ENCODE data around the gene RPE65.
"Not testable (repeated sequence)": the region's sequence is repeated elsewhere in the genome, so short reads cannot be mapped to it uniquely, and the experiment has no call there.

The RPE65 gene

DNA sequence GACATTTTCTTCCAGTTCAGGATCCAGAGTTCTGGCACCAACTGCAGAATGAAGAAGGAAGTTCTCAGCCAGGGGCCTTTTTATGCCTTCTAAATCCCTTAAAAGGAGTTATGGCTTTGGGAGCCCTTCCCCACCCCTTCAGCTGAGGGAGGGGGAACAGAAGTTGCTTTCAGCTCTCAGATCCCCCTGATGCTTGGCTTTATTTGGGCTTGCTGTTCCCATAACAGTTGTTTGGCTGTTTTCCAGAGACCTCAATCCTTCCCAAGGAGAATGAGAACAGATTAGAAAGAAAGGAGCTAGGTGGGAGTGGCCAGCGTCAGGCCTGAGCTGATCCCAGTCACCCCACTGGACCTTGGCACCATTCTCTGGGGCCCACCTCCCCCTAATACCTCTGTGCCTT lies at the start of gene RPE65:
Gene RPE65 (minus strand): TSS at position 54 of the 400 bp plus-strand sequence. CDS start 49 bp downstream, at position 5.
- no peak for DNase-seq

DNA sequence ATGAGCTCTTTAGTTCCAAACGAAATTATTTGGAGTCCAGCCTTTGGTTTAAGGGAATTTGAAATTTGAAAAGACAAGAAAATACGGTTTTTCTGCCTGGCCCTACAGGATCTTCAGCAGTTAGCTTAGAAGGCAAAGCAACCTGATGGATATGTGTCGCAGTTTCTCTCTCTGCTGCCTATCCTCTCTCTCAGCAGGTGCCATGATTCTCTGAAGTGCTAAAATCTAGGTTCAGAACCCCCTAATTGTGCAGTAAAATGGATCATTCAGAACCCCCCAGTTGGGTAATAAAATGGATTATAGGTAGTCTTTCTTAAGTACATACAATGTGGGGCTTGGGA lies 47.6 kb upstream of the RPE65 start:
- no peak for DNase-seq

DNA sequence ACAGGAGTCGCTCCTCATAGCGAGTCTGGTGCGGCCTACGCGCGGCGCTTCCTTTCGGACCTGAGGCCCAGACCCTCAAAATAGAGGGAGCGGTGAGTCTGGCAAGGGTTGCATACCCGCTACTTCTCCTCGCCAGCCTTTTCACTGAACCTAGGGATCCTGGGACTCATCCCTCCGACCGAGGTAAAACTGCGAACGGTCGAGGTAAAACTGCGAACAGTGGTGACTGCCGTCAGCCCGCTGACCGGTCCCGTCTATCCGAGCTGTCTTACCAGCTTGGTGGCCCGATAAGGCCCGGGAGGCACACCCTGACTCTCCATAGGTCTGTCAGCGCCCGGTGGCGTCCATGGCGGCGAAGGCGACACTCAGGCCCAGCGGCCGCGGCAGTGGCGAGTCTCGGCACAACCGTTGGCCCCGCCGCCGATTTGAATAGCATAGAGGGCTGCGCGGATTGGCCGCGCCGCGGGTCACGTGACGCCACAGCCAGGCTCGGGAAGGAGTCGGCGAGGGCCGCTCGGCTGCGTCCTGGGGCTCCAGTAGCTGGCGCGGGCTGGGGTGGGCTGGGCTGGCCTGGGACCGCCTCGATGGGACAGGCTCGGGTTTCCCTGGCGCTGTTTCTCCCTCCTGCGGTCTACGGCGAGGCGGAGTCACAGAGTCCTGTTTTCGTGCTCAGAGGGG lies 47.1 kb upstream of the RPE65 start, which contains the start of gene DEPDC1:
Gene DEPDC1 (minus strand): TSS at position 403 of the 678 bp plus-strand sequence. CDS start 83 bp downstream, at position 320.
- peak; percentile 81 for DNase-seq

DNA sequence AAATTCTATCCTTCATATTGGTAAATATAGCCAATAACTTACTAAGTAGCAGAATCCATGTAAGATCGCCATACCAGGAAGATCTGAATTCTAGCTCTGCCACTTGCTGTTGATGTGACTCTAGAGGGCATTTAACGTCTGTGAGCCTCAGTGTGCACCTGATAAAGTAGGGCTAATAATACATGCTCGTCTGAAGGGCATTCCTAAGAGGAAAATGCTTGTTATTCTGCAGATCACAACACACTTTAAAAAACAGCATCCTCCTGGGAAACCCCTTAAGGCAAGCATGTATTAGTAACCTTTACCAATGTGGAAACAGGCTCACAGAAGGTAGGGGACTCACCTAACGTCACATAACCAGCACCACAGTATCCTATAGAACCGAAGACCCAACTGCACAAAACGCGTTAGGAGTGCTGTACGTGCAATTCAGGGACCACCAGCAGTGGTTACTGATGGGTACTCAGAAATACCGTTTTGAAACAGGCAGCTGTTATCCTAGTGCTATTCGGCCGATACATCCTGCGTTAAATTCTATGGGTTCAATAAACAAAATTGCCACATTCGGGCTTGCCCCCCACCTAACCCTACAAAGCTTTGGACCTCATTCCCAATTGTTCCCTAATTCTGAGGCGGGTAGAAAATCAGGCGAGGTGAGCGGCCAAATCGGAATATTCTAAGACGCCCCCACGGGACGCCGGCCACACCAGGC lies 46.4 kb upstream of the RPE65 start:
- no peak for DNase-seq

DNA sequence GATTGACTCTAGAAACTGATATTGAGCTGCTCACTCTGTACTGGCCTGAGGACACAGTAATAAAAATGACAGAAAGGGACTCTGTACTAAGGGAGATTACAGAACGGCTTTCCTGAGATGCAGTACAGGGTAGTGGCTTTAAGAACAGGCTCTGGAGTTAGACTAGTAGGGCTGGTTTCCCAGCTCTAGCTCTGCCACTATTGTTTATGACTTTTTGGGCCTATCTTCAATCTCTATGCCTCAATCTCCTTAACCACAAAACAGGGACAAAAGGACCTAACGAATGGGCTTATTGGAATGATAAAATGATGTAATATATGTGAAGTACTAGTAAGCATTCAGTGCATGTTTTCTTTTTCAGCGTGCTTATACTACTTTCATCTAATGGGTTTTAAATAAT lies 45.8 kb upstream of the RPE65 start:
- no peak for DNase-seq

DNA sequence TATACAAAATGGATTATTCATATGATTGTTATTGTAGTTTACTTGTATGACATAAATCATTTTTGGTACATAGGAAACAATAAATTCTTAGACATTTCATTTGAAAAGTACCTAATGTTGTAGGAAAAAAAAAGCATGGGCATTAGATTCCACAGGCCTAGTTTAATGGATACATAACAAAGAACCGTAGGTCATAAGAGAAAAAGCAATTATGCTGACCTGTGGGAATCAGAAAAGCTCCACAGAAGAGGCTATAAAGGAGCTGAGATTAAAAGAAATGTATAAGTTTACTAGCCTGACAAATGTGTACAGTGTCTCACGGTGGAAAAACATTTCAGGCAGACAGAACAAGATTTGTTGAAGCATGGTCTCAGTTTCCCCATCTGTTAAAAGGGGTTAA lies 43.4 kb upstream of the RPE65 start:
- DNase-seq = no peak

DNA sequence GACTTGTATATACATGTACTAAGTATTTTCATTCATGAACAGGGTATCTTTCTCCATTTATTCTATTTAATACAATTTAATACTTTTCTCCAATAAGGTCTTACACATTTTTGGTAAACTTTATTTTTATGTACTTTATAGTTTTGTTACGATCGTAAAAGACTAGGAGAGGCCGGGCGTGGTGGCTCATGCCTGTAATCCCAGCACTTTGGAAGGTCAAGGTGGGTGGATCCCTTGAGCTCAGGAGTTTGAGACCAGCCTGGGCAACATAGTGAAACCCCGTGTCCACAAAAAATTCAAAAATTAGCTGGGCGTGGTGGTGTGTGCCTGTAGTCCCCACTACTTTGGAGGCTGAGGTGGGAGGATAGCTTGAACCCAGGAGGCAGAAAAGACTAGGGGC lies 42.5 kb upstream of the RPE65 start:
- not testable (repeated sequence) for DNase-seq

DNA sequence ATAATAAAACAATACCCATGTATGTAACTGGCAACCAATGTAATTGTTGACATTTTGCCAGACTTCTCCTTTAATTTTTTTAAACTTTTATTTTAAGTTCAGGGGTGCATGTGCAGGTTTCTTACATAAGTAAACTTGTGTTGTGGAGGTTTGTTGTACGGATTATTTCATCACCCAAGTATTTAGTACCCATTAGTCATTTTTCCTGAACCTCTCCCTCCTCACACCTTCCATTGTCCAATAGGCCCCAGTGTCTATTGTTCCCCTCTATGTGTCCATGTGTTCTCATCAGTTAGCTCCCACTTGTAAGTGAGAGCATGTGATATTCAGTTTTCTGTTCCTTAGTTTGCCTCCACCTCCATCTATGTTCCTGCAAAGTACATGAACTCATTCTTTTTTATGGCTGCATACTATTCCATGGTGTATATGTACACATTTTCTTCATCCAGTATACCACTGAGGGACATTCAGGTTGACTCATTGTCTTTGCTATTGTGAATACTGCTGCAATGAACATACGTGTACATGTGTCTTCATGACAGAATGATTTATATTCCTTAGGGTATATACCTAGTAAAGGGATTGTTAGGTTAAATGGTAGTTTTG lies 40.4 kb upstream of the RPE65 start:
- DNase-seq = no peak

DNA sequence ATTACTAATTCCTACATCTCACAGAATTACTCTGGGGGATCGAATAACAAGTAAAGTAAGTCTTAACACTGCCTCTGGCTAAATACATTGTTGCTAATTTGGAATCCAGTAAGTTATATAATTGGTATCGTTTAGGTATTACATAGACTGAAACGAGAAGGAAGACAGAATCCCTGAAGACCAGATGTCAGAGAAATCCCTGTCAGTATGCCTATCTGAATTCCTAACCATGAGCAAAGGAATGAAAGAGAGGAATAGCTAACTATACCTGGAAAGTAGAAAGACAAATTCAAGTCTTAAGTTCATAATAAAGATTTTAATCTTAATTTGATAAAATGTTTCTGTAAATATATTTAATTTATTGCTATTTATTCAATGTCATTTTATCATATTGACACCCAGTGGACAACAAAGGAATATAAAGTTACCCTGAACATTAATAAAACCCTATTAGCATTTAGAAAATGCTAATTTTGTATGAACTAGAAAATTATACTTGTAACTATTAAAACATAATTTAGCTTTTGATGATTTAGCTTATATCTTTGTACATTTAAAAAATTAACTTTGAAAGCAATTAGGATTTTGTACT lies 35.8 kb upstream of the RPE65 start:
- no peak for DNase-seq

DNA sequence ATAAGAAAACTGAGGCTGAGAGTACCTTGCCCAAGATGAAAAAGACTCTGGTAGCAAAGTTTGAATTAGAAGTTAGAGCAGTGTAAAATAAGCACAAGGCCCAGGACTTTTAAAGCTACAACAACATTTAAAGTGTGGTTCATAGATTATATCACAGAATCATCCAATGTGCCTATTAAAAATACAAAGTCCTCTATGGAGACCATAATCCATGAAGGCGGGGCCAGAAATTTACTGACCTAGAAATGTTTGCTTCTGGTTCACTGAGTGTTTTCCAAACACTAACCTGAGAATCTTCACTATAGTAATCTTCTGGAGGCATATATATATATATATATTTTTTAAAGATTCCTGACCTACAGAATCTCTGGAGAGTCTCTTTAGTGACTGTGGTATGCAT lies 34.9 kb upstream of the RPE65 start:
- DNase-seq = no peak

DNA sequence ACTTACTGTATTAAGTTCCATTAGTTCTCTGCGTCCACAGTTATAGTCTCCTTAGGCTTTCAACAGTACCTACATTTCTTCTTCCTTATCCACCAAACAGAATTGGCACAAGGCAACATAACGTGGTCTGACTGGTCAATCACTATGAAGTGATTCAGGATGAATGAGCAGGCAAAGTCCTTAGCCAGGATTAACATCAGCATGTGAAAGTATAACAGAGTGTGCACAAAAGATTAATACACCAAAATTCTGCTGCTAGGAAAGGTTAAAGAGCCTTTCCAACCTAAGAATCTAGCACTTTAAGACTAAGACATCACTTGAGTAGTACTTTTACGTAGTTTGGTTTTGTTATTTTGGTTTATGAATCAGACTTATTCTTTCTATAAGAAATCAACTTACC lies 31.3 kb upstream of the RPE65 start:
- DNase-seq = no peak

DNA sequence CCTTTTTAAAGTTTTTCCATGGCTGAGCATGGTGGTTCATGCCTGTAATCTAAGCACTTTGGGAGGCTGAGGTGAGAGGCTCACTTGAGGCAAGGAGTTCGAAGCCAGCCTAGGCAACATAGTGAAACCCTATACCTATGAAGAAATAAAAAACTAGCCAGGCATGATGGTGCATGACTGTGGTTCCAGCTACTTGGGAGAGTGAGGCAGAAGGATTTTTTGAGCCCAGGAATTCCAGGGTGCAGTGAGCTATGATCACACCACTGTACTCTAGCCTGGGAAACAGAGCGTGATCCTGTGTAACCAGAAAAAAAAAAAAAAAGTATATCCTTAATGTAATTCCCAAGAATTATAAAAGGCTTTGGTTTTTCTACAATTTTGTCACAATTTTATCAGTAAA lies 29.7 kb upstream of the RPE65 start:
- no peak for DNase-seq

DNA sequence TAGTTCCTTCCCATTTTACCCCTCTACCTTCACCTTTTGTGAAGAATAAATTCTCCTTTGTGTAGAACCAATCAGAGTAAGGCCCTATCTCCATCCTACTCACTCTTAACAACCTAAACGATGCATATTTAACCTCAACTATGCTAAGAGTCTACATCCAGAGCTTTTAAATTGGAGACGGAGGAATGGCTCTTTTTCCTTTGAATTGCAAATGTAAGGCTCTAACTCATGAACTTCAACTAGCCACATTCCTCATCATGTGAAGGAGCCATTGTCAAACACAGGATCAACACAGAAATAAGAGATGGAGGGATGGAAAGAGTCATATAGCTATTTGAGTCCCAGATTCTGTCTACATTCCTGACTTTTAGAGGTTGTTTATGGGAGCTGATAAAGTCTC lies 28.9 kb upstream of the RPE65 start:
- no peak for DNase-seq

DNA sequence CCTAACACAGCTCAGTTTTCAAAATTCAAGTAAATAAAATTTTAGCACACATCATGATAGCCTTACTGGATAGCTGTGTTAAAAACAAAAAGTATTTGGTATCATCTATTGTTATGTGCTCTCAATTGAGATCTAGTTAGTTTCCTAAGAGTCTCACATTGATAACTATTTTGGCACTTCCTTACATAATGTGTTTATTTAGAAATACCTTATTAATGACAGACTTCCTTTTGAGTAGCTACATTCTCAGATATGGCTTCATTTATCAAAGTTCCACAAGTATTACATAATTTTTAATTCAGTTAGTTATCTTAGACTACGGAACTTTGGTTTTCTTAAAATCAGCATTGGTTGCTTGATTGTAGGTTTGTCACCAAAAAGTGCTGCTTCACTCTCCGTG lies 26.9 kb upstream of the RPE65 start:
- not testable (repeated sequence) for DNase-seq

DNA sequence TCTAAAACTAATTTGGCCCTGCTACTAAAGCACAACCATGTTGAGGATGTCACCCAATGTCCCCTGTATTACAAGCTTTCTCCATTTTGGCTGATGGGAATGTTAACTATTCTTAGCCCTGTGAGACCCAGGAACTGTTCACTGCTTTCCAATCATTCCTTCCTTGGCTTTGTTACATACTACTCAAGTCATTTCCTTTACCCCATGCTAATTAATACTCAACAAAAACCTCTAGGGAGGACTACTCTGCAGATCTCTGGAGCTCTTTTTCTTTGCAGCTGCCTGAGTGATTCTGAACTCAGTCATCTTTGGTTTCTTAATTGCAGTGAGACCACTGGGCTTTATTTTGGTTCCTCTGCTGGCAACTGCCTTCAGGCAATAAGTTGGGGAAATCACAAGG lies 23.3 kb upstream of the RPE65 start:
- DNase-seq = no peak

DNA sequence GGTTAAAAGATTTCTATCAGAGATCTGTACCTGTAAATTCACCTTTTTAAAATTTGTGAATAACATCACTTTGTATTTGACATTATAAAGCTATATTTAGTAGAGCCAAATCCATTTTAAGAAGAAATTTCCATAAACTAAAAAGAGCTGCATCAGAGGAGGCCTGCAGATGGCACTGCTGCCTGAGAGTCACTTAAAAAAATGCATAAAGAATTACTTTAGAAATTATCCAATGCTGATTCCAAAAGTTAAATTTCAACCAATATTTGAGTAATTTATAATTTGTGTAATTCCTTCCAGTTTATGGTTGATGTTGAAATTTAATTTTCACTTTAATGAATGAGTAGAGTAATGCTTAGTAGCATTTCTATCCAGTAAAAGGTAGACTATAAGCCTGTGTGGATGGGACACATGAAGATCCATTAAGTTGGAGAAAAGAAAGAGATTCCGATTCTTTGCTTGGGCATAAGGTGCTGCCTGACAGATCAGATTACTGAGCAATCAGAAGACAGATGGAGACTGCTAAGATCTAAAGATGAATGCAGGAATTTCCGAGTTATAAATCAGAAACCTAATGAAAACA lies 20.7 kb upstream of the RPE65 start:
- no peak for DNase-seq

DNA sequence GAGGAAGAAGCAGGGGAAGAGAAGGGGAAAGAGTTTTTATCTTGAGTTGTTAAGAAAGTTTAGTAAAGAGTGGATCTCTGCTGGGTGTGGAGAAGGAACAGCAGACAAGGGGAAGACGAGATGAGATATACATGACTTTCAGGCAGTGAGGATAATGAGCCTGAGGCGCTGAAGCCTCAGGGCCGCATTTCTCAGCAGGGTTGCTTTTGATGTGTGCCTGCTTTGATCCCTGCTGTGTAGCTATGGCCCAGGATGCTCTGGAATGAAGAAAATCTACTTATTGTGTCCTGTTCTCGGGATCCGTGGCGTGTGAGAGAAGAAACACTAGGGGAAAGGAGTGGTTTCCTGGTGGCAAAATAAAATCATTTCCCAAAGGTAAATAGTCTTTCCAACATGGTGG lies 15.1 kb upstream of the RPE65 start:
- no peak for DNase-seq

DNA sequence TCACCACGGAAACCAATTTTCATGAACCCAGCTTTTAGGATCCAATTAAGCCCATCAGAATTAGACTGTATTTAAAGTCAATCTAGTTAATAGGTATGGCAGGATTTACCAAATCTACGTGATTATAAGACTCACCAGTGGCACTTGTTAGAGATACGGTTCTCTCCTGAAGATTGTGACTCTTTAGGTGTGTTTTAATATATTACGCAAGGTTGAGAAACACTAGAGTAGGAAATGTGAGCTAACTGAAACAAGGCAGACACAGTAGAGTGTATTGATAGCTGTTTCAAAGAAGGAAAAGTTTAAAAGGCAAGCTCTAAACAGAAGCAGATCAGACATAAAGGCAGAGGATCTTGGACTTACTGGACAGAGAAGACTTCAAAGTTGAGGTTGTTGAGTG lies 11.2 kb upstream of the RPE65 start:
- no peak for DNase-seq

DNA sequence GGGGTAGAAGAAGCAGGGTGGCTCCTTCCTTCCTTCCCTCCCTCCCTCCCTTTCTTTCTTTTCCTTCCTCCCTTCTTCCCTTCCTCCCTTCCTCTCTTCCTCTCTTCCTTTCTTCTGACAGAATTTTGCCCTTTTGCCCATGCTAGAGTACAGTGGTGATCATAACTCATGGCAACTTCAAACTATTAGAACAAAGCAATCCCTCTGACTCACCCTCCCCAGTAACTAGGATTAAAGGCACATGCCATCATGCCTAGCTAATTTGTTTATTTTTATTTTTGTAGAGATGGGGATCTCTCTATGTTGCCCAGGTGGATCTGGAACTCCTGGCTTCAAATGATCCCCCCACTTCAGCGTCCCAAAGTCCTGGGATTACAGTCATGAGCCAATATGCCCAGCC lies 10.0 kb upstream of the RPE65 start:
- DNase-seq = no peak

DNA sequence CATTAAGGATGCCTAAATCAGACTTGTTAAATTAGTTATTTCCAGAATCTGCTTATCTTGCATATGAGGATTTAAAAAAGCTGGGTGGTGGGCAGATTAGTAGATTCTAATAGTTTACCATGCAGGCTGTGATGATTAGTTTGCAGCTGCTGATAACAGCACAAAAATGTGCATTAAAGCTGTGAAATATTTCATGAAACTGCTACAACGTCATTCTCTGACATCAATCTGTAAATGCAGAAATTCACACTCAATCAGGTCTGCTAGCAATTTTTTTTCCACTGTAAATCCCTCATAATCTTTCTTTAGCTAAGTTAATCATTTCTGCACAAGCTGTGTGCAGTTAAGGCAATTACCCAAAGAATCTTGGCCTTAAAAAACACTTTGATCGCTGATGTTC lies 9.3 kb upstream of the RPE65 start:
- no peak for DNase-seq

DNA sequence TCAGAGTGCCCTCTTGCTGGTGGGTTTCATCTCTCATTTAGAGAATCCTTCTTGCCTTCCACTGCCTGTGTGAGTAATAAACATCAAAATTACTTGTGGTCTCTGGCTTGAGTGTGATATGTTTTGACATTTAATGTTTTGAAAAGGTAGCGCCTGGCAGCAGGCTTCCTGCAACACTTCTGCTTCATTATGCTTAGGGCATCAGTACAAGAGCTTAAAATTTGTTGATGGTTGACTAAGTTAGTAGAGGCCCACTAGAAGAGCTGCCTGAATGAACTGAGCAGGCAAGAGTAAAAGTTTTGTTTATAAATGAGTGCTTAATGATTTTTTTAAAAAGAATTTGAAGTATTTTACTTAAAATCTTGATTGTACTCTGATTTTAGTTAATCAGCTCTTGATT lies 6.4 kb upstream of the RPE65 start:
- no peak for DNase-seq

DNA sequence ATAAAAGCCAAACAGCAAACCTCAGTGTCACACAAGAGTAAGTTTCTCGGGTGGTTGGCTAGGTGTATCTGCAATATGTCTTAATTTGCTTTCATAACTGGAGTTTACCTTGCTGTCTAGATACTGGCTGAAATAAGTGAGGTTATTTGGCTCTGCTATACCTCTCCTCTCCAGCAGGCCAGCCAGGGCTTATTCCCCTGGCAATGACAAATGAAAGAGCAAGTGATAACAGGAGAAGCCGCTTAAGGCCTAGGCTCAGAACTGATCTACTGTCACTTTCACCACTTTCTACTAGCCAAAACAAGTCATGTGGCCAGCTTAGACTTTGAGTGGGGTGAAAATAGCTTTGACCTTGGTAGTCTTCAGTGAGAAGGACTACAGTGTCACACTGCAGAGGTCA lies 4.8 kb upstream of the RPE65 start:
- DNase-seq = no peak

DNA sequence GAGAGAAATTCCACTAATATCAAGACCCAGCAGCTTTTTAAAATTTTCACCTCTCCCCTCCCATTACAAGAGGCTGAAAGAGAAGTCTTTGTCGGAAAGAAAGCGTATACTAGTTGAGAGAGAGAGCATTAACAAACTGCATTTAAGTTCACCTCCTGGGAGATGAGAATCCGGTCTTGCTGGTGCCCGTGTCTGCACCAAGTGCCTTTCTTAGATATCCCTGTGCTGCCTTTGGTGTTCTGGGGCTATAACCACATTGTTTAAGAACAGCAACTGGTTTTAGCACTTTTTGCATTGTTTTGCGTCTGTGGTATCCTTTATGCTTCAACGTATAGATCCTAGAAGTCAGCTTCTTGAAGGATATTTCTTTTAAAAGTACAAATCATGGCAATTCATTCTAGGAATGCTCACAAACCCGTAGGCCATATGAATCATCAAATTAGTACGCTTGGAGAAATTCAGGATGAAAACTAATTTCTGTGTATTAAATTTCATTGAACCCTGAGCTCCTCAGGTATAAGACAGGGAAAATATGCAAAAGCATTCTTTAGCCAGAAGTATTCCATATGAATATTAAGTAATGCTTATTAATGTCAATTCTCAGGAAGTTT lies 3.4 kb upstream of the RPE65 start:
- no peak for DNase-seq

Measured in activated naive CD4-positive, alpha-beta T cell treated with Interleukin-2 at 50 U/mL for 16 hours (primary cell).